GM20431 (cell line): ENCODE data around the gene WDR19.
"Not testable (repeated sequence)": the region's sequence is repeated elsewhere in the genome, so short reads cannot be mapped to it uniquely, and the experiment has no call there.

ENCODE experiments used
- in situ Hi-C: fragments of 300-500 bp; cut with MseI, MboI; formaldehyde crosslinking; loops from one replicate; pipeline ENCODE4 v1.15.0; 2020; ENCODE audit warnings: low sequenced_read_pairs; ENCODE audit not compliant: unreplicated experiment

The WDR19 gene

GRCh38 chr4:39291686-39292085 lies 109.4 kb downstream of the WDR19 start:
- in situ Hi-C loops, result no loop called here

DNA sequence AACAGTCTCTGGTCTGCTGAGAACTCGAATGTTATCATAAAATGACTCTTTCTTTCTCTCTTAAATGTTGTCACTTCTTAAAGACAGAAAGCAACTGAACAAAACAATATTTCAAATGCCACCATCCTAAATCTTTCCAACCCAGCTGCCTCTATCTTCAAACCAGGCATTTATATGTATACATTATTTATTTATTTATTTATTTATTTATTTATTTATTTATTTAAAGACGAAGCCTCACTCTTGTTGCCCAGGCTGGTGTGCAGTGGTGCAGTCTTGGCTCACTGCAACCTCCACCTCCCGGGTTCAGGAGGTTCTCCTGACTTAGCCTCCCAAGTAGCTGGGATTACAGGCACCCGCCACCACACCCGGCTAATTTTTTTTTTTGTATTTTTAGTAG lies 110.1 kb downstream of the WDR19 start:
- in situ Hi-C loops, result not testable (repeated sequence)

DNA sequence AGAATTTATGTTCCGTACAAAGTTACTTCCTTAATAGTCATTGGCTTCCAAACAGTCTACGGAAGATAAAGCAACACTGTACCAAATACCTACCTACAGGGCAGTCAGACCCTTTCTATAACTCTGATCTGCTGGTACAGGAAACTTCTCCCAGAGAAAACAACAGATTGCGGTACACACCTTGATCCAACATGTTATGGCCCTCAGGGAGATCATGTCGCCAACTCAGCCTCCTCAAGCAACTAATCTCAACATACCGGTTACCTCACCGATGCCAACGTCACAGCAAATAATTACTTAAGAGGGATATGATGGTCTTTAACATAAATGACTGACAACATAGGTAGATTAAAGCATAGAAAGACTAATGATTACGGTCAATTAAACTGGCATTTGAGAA lies 113.5 kb downstream of the WDR19 start:
- in situ Hi-C loops, result no loop called here

DNA sequence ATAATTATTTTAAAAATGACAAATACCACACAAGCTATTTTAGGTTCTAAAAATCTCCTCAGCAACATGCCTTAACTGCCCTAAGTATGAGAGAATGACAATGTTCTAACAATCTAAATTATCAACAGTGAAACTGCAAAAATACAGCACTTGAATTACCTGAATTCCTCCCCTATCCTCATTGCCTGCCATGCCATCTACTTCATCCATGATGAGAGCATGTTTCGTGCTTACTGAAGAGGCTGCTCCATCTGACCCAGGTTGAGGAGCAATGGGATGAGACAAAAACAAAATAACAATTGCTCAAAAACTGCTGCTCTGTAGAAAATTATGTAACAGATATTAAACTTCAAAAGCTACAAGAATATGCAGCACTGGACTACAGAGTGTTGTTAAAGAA lies 120.6 kb downstream of the WDR19 start:
- in situ Hi-C loops, result no loop called here

DNA sequence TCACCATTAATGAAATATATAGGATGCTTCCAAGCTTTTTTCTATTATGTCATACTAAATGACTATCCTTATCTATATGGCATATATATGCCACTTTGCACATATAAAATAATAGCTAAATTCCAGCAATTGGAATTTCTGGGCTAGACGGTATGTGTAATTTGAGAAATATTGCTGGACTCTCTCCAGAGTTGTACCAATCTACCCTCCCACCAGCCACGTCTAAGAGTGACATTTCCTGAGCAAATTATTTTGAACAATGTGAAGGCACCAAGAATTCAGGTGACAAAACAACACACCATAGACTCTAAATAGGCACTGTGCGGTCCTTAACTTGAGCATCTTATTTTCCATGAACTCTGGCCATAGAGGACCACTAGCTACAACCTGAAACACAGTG lies 121.5 kb downstream of the WDR19 start:
- in situ Hi-C loops, result no loop called here

DNA sequence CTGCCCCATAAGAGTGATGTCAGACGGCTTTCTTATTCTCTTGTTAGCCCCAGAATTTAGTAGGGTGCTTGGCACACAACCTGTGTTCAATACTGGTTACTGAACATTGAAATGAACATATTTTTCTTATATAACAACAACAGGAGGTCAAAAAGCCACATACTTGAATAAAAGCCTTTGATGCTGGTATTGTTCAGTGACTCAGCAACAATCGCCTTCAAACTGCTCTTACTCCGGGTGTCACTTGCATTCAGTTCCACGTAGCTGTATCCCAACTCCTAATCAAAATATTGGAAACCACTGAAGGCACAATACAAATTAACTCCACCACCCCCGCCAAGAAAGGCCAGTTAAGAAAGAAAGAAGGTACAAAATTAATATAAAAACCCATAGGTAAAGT lies 122.3 kb downstream of the WDR19 start:
- in situ Hi-C loops, result no loop called here

DNA sequence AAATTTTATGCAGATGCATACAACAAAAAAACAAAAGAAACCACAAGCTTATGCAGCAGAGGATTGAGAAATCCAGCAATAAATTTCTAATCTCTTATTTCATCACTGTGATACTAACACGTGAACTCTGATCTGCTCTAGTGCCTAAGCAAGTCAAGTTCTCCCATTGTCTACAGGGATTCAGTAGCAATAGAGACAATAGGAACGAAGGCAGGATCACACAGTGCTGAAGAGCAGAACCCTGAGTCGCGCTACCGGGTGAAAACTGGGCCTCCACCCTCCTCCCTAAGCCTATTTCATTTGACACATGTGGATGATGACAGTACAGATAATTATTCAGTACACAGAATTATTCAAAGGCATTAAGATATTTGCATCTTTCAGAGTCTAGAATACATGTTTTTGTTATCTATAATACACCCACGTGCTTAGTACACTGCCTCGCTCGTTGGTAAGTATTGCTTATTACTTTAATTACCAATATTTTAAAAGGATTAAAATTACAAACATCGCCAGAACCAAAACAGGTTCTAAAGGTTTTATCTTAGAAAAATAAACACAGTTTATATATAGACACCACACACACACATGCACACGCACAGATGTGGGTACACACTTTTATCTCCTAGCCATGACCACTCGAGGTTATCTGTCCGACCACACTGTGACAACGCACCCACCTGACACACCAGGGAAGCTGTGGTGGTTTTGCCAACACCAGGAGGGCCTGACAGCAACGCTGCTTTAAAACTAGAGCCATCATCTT lies 123.8 kb downstream of the WDR19 start:
- in situ Hi-C loops, result no loop called here

DNA sequence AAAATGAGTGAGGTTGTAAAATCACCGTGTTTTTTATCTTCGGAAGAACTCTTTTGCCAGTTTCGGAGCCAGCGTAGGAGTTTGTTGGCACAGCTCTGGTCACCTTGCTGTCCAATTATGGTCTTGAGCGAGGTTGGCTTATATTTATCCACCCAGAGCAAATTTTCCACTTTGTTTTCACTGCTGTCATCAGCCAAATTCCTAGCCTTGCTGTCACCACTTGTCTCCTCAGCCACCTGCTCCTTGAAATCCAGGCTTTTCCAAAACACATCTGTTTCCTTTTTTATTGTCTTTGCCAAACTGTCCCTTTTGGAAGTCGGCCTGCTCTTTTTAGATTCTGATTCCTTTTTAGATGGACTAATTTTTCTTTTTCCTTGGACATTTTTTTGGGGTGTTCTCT lies 126.3 kb downstream of the WDR19 start:
- in situ Hi-C loops, result no loop called here

DNA sequence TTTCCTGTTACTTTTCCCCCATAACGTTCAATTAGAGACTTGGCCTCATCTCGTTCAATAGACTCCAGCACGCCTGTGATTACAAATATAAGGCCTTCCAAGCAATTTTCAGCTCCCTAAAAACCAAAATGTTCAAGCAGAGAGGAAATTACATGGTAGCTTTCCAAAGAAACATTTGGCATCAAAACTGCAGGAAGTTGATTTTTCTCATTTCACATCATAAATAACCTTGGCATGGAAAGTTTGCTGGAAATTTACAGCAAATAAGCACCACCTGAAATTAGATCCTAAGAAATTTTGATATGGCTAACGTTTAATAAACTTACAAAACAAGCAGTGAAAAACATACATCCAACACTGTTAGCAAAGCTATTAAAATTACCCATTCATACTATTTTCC lies 130.5 kb downstream of the WDR19 start:
- in situ Hi-C loops, result no loop called here

DNA sequence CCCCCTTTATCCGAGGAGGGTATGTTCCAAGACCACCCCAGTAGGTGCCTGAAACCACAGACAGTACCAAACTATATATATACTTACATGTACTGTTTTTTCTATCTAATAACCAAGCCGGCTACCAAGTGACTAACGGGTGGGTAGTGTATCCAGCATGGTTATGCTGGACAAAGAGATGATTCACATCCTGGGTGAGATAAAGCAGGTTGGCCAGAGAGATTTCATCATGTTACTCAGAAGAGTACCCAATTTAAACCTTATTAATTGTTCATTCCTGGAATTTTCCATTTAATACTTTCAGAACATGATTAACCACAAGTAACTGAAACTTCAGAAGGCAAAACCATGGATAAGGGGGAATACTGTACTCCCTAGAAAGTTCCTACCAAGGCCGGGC lies 137.3 kb downstream of the WDR19 start:
- in situ Hi-C loops, result no loop called here

DNA sequence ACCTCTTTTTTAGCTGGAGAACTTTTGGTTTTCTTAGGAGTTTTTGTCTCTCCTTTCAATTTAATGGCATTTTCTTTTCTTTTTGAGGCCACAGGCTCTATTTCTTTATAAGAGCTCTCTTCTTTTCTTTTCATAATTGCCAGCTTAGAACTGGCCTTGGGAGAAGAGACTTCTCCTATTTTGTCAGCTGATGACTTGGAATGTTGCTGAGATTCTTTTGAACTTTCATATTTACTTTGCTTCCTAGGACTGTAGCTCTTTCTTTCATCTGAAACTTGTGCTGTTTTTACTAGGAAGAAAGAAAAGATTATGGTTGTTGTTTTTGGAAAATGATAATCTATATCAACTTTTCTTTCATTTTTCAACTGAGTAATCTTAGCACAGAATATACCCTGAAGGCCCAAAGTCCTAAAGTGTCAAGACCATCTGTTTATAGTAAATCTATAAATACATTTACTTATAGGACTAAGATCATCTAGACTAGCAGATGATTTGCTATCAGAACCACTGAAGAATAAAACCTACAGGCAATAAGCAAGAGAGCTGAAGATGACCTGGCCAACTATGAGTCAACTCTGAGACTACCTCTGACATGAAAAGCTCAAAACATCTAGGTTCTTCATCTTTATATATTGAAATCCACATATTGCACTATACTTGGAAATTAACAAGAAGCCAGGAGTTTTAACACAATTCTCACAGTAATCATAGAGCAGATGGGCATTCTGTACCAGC lies 138.2 kb downstream of the WDR19 start:
- in situ Hi-C loops, result no loop called here

DNA sequence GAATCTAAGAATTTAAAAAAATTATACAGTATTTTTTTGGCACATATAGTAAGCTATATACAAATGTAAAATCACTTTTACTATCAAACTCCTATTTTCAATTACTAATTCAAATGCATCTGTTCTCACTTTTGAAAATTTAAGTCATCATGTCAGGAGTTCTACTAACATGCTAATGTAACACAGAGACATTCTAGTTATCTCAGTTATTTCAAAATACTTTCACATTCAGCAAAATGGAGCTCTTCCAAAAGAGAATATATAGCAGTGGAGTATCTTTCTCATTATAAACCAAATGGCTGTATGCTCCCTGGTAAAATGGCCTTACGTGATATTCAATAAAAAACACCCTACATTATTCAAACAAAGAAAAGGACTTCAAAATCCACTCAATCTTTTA lies 141.5 kb downstream of the WDR19 start:
- in situ Hi-C loops, result no loop called here

DNA sequence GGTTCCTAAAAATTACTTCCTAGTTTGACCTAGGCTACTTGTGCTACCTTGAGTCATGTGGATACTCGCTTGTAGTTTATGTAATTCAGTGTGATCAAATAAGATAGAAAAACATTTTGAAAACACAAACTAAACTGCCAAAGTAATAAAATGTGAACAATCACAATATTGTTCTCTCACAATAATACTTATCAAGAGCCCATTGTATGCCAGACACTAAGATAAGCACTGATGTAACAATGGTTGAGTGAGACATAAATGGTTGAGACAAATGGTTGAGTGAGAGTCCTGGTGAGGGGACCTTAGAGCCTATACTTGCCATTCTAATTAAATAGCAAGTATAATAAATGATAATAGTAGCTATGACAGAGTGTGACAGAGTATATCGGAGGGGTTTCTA lies 142.1 kb downstream of the WDR19 start:
- in situ Hi-C loops, result no loop called here

- in situ Hi-C loops, result no loop called here
Measured at GRCh38 chr4:39324897-39325613, 142.7 kb downstream of the WDR19 start.

DNA sequence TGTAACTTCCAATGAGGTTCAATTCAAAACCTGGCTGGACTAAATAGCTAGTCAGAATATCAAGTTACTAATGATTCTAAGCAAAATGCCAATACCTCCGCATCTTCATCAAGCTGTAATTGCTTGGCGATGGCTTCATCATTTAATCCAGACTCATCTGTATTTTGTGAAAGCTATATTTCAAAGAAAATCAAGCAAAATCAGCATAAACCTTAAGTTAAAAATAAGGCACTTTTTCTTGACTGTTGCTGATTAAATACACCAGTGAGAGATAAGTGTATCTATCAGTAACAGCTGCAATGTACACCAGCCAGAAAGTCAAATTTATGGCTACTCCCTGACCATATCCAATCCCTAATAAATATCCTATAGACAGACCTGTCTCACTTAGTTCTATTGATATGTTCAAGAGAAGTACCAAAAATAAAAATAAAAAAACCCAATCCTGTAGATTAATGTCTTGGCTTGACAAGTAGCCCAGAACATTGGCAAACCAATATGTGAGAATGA lies 144.2 kb downstream of the WDR19 start:
- in situ Hi-C loops, result no loop called here

DNA sequence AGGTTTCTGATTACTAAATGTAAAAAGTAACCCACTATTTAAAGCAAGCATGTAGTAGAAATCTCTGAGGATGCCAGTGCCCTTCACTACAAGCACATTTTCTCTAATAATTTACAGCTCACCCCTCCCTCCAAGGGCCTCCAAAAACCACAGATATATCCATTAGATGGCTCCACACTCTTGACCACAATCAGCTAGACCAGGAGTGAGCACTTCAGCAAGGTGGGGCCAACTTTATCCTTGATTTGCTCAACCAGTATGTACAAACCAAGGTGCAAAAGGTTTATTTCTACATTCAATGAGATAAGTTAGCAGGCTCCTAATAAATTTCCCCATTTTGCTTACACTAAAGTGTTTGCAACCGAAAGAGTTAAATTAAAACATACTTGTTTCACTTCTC lies 148.0 kb downstream of the WDR19 start:
- in situ Hi-C loops, result no loop called here

DNA sequence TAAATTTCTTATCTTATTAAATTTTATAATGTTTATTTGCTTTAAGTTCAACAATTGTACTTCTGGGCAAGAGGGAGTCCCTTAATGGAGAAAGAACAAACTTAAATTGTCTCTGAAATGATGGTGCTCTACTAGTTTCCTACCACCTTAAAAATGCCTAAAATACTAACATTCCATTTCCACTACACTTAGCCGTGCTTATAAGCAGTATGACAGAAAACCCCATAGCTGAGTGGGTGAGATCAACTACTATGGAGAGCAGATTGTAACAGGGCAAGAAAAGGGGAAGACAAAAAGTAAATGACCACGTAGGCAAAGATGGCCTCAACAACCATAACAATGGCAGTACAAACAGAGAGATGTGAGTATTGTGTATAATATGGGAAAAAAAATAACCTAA lies 148.9 kb downstream of the WDR19 start:
- in situ Hi-C loops, result no loop called here
